Activated gamma-delta T cell treated with Interleukin-2 at 50 U/mL for 16 hours (primary cell): ENCODE measurements around the gene VAT1.
A peak's percentile ranks its signal among the peaks of the same experiment; 100 is the strongest.
"Not testable (repeated sequence)": the region's sequence is repeated elsewhere in the genome, so short reads cannot be mapped to it uniquely, and the experiment has no call there.

ENCODE experiments used
- DNase-seq: peaks from one replicate; pipeline ENCODE4 v3.0.0-alpha.2; 2020

The VAT1 gene

GRCh38 chr17:43021741-43022512 lies at the start of gene VAT1:
Gene VAT1 (minus strand): TSS chr17:43022385. CDS start chr17:43022322, 63 bp downstream.
- peak; percentile 55 for DNase-seq

- no peak for DNase-seq
These were observed 48.7 kb upstream of the VAT1 start for GRCh38 chr17:43070872-43071271.

GRCh38 chr17:43070257-43070656 lies 48.1 kb upstream of the VAT1 start:
- no peak for DNase-seq

- DNase-seq: no peak
These were observed 47.2 kb upstream of the VAT1 start for GRCh38 chr17:43069368-43069898.

GRCh38 chr17:43068570-43069367 lies 46.6 kb upstream of the VAT1 start:
- DNase-seq: no peak

GRCh38 chr17:43062984-43063638 lies 40.9 kb upstream of the VAT1 start:
- DNase-seq: no peak

GRCh38 chr17:43056051-43056450 lies 33.9 kb upstream of the VAT1 start:
- DNase-seq: no peak

GRCh38 chr17:43053008-43053407 lies 30.8 kb upstream of the VAT1 start:
- not testable (repeated sequence) for DNase-seq

- no peak for DNase-seq
These were observed 29.8 kb upstream of the VAT1 start for GRCh38 chr17:43051969-43052368.

- DNase-seq: no peak
These were observed 21.8 kb upstream of the VAT1 start for GRCh38 chr17:43044024-43044423.

GRCh38 chr17:43043307-43043706 lies 21.1 kb upstream of the VAT1 start:
- DNase-seq: no peak

- no peak for DNase-seq
These were observed 19.9 kb upstream of the VAT1 start for GRCh38 chr17:43042025-43042628.

- no peak for DNase-seq
These were observed 18.5 kb upstream of the VAT1 start for GRCh38 chr17:43040655-43041054.

GRCh38 chr17:43039646-43040045 lies 17.5 kb upstream of the VAT1 start:
- DNase-seq: no peak

- no peak for DNase-seq
These were observed 12.7 kb upstream of the VAT1 start for GRCh38 chr17:43034894-43035293.

GRCh38 chr17:43033948-43034881 lies 12.0 kb upstream of the VAT1 start:
- DNase-seq: no peak

- no peak for DNase-seq
These were observed 9.5 kb upstream of the VAT1 start for GRCh38 chr17:43031666-43032065.

- no peak for DNase-seq
These were observed 8.1 kb upstream of the VAT1 start for GRCh38 chr17:43030137-43030767.

- no peak for DNase-seq
These were observed 6.2 kb upstream of the VAT1 start for GRCh38 chr17:43028221-43028861.
